ES-I3 (cell line): ENCODE data around the gene ZBTB4.

Experiments
- H3K36me3 ChIP-seq: 2 replicates; pipeline ENCODE4 v1.6.1; 2013; ENCODE audit warnings: mild to moderate bottlenecking, low read length, control low read depth, moderate library complexity; ENCODE audit not compliant: insufficient read depth
- H3K4me1 ChIP-seq: 2 replicates; pipeline ENCODE4 v1.6.1; 2013; ENCODE audit warnings: mild to moderate bottlenecking, control low read depth, low read length; ENCODE audit not compliant: insufficient read depth
- H3K9ac ChIP-seq: 2 replicates; pipeline ENCODE4 v1.6.1; 2013; ENCODE audit warnings: low read depth, mild to moderate bottlenecking, low read length, moderate library complexity
- H3K9me3 ChIP-seq: 2 replicates; pipeline ENCODE4 v1.6.1; 2013; ENCODE audit warnings: mild to moderate bottlenecking, low read length, moderate library complexity; ENCODE audit not compliant: control insufficient read depth, insufficient read depth

The ZBTB4 gene

GRCh38 chr17:7435676-7436555 lies 43.5 kb downstream of the ZBTB4 start:
- H3K4me1 ChIP-seq = peaks cover 4% of the 10 kb centered on the region; the same call in 1 of the 2 replicates
- no peaks in the 10 kb centered on the region for H3K36me3 ChIP-seq
- H3K9ac ChIP-seq = peak overlapping the region; percentile 64
- H3K9me3 ChIP-seq = no peaks in the 10 kb centered on the region

GRCh38 chr17:7432296-7432695 lies 47.1 kb downstream of the ZBTB4 start:
- Histone ChIP-seq H3K4me1 (no peaks in the 10 kb centered on the region), H3K36me3 (no peaks in the 10 kb centered on the region), H3K9ac (no peak overlapping the region), H3K9me3 (no peaks in the 10 kb centered on the region)

- Histone ChIP-seq H3K9ac (no peak overlapping the region), H3K4me1 (no peaks in the 10 kb centered on the region), H3K9me3 (no peaks in the 10 kb centered on the region), H3K36me3 (no peaks in the 10 kb centered on the region)
These were observed 48.2 kb downstream of the ZBTB4 start for GRCh38 chr17:7431231-7431630.

GRCh38 chr17:7429722-7430121 lies 49.7 kb downstream of the ZBTB4 start:
- no peaks in the 10 kb centered on the region for H3K4me1 ChIP-seq
- no peak overlapping the region for H3K9ac ChIP-seq

GRCh38 chr17:7428557-7428956 lies 50.9 kb downstream of the ZBTB4 start, which contains the start of gene SPEM3:
Gene SPEM3, plus strand, starts transcription at chr17:7428857. Its CDS starts 46 bp downstream, at chr17:7428903.
- H3K9ac ChIP-seq = no peak within 1 kb of the TSS
- H3K36me3 ChIP-seq = no peaks in the 10 kb centered on the region
- H3K9me3 ChIP-seq = no peaks in the 10 kb centered on the region
- H3K4me1 ChIP-seq = no peaks in the 10 kb centered on the region

More at GRCh38 chr17:7429722-7430121, 49.7 kb downstream of the ZBTB4 start:
- Histone ChIP-seq H3K36me3 (no peaks in the 10 kb centered on the region), H3K9me3 (no peaks in the 10 kb centered on the region)

- Histone ChIP-seq H3K36me3 (no peaks in the 10 kb centered on the region), H3K9ac (no peak overlapping the region), H3K4me1 (no peaks in the 10 kb centered on the region), H3K9me3 (no peaks in the 10 kb centered on the region)
These were observed 51.9 kb downstream of the ZBTB4 start for GRCh38 chr17:7427549-7427948.

GRCh38 chr17:7426896-7427489 lies 52.4 kb downstream of the ZBTB4 start:
- Histone ChIP-seq H3K4me1 (no peaks in the 10 kb centered on the region), H3K36me3 (no peaks in the 10 kb centered on the region), H3K9ac (no peak overlapping the region), H3K9me3 (no peaks in the 10 kb centered on the region)

GRCh38 chr17:7426203-7426863 lies 53.1 kb downstream of the ZBTB4 start:
- Histone ChIP-seq H3K36me3 (no peaks in the 10 kb centered on the region), H3K9me3 (no peaks in the 10 kb centered on the region), H3K9ac (no peak overlapping the region), H3K4me1 (no peaks in the 10 kb centered on the region)

GRCh38 chr17:7425756-7426155 lies 53.7 kb downstream of the ZBTB4 start:
- Histone ChIP-seq H3K9ac (no peak overlapping the region), H3K9me3 (no peaks in the 10 kb centered on the region), H3K36me3 (no peaks in the 10 kb centered on the region), H3K4me1 (no peaks in the 10 kb centered on the region; the same call in 1 of the 2 replicates)

GRCh38 chr17:7425316-7425715 lies 54.1 kb downstream of the ZBTB4 start, which contains the start of gene SPEM2:
Gene SPEM2, plus strand, starts transcription at chr17:7425616. Its CDS starts 73 bp downstream, at chr17:7425689.
- Histone ChIP-seq H3K4me1 (no peaks in the 10 kb centered on the region; the same call in 1 of the 2 replicates), H3K9ac (no peak within 1 kb of the TSS), H3K9me3 (no peaks in the 10 kb centered on the region), H3K36me3 (no peaks in the 10 kb centered on the region)

- peaks cover 8% of the 10 kb centered on the region; the same call in 1 of the 2 replicates for H3K4me1 ChIP-seq
- H3K9ac ChIP-seq = no peak overlapping the region
- H3K36me3 ChIP-seq = no peaks in the 10 kb centered on the region
- H3K9me3 ChIP-seq = no peaks in the 10 kb centered on the region
These were observed 55.8 kb downstream of the ZBTB4 start for GRCh38 chr17:7423679-7424078.

GRCh38 chr17:7421186-7421585 lies 58.2 kb downstream of the ZBTB4 start:
- H3K36me3 ChIP-seq = no peaks in the 10 kb centered on the region
- H3K4me1 ChIP-seq = peaks cover 14% of the 10 kb centered on the region; the same call in 1 of the 2 replicates
- H3K9me3 ChIP-seq = no peaks in the 10 kb centered on the region
- H3K9ac ChIP-seq = no peak overlapping the region

GRCh38 chr17:7419819-7420610 lies 59.4 kb downstream of the ZBTB4 start, which contains the start of gene SPEM1:
Gene SPEM1, plus strand, starts transcription at chr17:7420324. Its CDS starts 61 bp downstream, at chr17:7420385.
- Histone ChIP-seq H3K36me3 (no peaks in the 10 kb centered on the region), H3K4me1 (peaks cover 14% of the 10 kb centered on the region; the same call in 1 of the 2 replicates), H3K9ac (no peak within 1 kb of the TSS), H3K9me3 (no peaks in the 10 kb centered on the region)
